GM23338 (cell line): ENCODE data around the gene PMEL. TPM values are rescaled to one million over a fixed set of nuclear protein-coding genes. Genes with fewer than 3 reads are reported as not detected.

ENCODE experiments used
- ATAC-seq: fragments of 200-7000 bp; cut with Tn5 transposase; 3 replicates; pipeline ENCODE4 v1.9.1; 2020
- DNase-seq: peaks from one replicate; pipeline ENCODE4 v3.0.0-alpha.2; 2015; ENCODE audit warnings: low spot score
- H2AFZ ChIP-seq: fragments of 200-600 bp; sonication (generic); 2 replicates; pipeline ENCODE4 v1.8.0; 2016; ENCODE audit warnings: antibody characterized with exemption, mild to moderate bottlenecking, moderate library complexity
- H3F3A ChIP-seq: fragments of 200-600 bp; sonication (generic); replicated peaks from 2 replicates; pipeline ENCODE4 v1.8.0; 2017; ENCODE audit warnings: antibody characterized with exemption, mixed run types, low read depth
- H3K27ac ChIP-seq: fragments of 200-600 bp; sonication (generic); 2 replicates; pipeline ENCODE4 v1.6.1; 2016; ENCODE audit warnings: low read depth
- H3K27me3 ChIP-seq: fragments of 200-600 bp; sonication (generic); 2 replicates; pipeline ENCODE4 v1.8.0; 2016; ENCODE audit warnings: mild to moderate bottlenecking, mixed run types, moderate library complexity; ENCODE audit not compliant: insufficient read depth
- H3K36me3 ChIP-seq: fragments of 200-600 bp; sonication (generic); 2 replicates; pipeline ENCODE4 v1.8.0; 2016; ENCODE audit warnings: mild to moderate bottlenecking; ENCODE audit not compliant: insufficient read depth
- H3K4me1 ChIP-seq: fragments of 200-600 bp; sonication (generic); 2 replicates; pipeline ENCODE4 v1.8.0; 2016; ENCODE audit warnings: mild to moderate bottlenecking, moderate library complexity; ENCODE audit not compliant: insufficient read depth
- H3K4me2 ChIP-seq: fragments of 200-600 bp; sonication (generic); 2 replicates; pipeline ENCODE4 v1.7.1; 2017; ENCODE audit warnings: mixed run types
- H3K4me3 ChIP-seq: fragments of 200-600 bp; sonication (generic); 2 replicates; pipeline ENCODE4 v1.6.1; 2016; ENCODE audit warnings: mixed run types
- H3K79me2 ChIP-seq: fragments of 200-600 bp; sonication (generic); replicated peaks from 2 replicates; pipeline ENCODE4 v1.8.0; 2017; ENCODE audit warnings: mild to moderate bottlenecking; ENCODE audit not compliant: insufficient read depth
- H3K9me2 ChIP-seq: fragments of 200-600 bp; sonication (generic); 2 replicates; pipeline ENCODE4 v1.8.0; 2017; ENCODE audit not compliant: insufficient read depth
- H4K20me1 ChIP-seq: fragments of 200-600 bp; sonication (generic); replicated peaks from 2 replicates; pipeline ENCODE4 v1.8.0; 2017; ENCODE audit warnings: mild to moderate bottlenecking; ENCODE audit not compliant: insufficient read depth
- H3K27ac Mint-ChIP-seq: 2 replicates; pipeline ENCODE4 v1.8.0; 2020; ENCODE audit warnings: inconsistent platforms, mild to moderate bottlenecking, moderate library complexity, mixed read lengths
- H3K27me3 Mint-ChIP-seq: 3 replicates; pipeline ENCODE4 v1.8.0; 2022; ENCODE audit warnings: low read depth, mild to moderate bottlenecking, moderate library complexity, mixed read lengths, inconsistent platforms; ENCODE audit not compliant: insufficient read depth, poor library complexity
- H3K36me3 Mint-ChIP-seq: 3 replicates; pipeline ENCODE4 v1.8.0; 2021; ENCODE audit warnings: low read depth, mild to moderate bottlenecking, inconsistent platforms, moderate library complexity, mixed read lengths
- H3K4me1 Mint-ChIP-seq: 3 replicates; pipeline ENCODE4 v1.8.0; 2020; ENCODE audit warnings: mild to moderate bottlenecking, inconsistent platforms, mixed read lengths
- H3K4me3 Mint-ChIP-seq: 3 replicates; pipeline ENCODE4 v1.8.0; 2021; ENCODE audit warnings: moderate library complexity, mild to moderate bottlenecking, inconsistent platforms, mixed read lengths
- H3K9me3 Mint-ChIP-seq: 3 replicates; pipeline ENCODE4 v1.8.0; 2020; ENCODE audit warnings: moderate library complexity, mild to moderate bottlenecking, inconsistent platforms, mixed read lengths
- ETS1 ChIP-seq: IDR thresholded peaks from 2 replicates; pipeline ENCODE4 v1.6.1; 2016; ENCODE audit warnings: antibody characterized with exemption
- EZH2 ChIP-seq: fragments of 200-600 bp; sonication (generic); IDR thresholded peaks from one replicate; pipeline ENCODE4 v1.8.0; 2017; ENCODE audit warnings: antibody characterized with exemption, mild to moderate bottlenecking, low read depth; ENCODE audit not compliant: unreplicated experiment
- JUNB ChIP-seq: IDR thresholded peaks from one replicate; pipeline ENCODE4 v1.6.1; 2016; ENCODE audit warnings: antibody characterized with exemption; ENCODE audit not compliant: unreplicated experiment
- NANOG ChIP-seq: IDR thresholded peaks from 2 replicates; pipeline ENCODE4 v1.6.1; 2016; ENCODE audit warnings: antibody characterized with exemption, borderline replicate concordance
- POLR2AphosphoS5 ChIP-seq: IDR thresholded peaks from 2 replicates; pipeline ENCODE4 v1.6.1; 2016; ENCODE audit warnings: antibody characterized with exemption, low read depth
- REST ChIP-seq: IDR thresholded peaks from one replicate; pipeline ENCODE4 v1.6.1; 2018; ENCODE audit warnings: antibody characterized with exemption; ENCODE audit not compliant: unreplicated experiment
- STAT1 ChIP-seq: IDR thresholded peaks from one replicate; pipeline ENCODE4 v1.6.1; 2016; ENCODE audit warnings: antibody characterized with exemption; ENCODE audit not compliant: unreplicated experiment
- ZNF331 ChIP-seq: fragments of 250-450 bp; sonication (Bioruptor Pico); IDR thresholded peaks from 2 replicates; pipeline ENCODE4 v1.5.0; 2020; ENCODE audit warnings: low read depth, mild to moderate bottlenecking, moderate library complexity
- ZNF462 ChIP-seq: fragments of 250-450 bp; sonication (Bioruptor Pico); IDR thresholded peaks from 2 replicates; pipeline ENCODE4 v1.5.0; 2020; ENCODE audit warnings: mild to moderate bottlenecking, moderate library complexity
- polyA plus RNA-seq: library from polyadenylated mRNA; unstranded; fragments of >200 nt; fragmentation: Nextera tagmentation; extraction: Ambion mirVana; gene quantifications from 2 replicates; pipeline ENCODE4 v1.2.1, GENCODE V29; 2016
- total RNA-seq: library from RNA; depleted of rRNA; stranded (reverse); fragments of >200 nt; shearing (Covaris generic); gene quantifications from 2 replicates; pipeline ENCODE4 v1.2.3, GENCODE V29; 2014

The PMEL gene
- total and polyA plus RNA-seq, 2 experiments from 2014 or later = 68.1 to 108 TPM

GRCh38 chr12:55934773-55935172 is 31.1 kb downstream of the PMEL start:
- no peak for TF ChIP-seq EZH2
- no peak for TF ChIP-seq POLR2AphosphoS5
- no peaks in the 10 kb centered on the region for H3F3A ChIP-seq
- no peaks in the 10 kb centered on the region for H4K20me1 ChIP-seq
- Mint-ChIP-seq H3K27ac (no peak overlapping the region), H3K9me3 (no peaks in the 10 kb centered on the region), H3K36me3 (no peaks in the 10 kb centered on the region; the same call in 2 of the 3 replicates), H3K27me3 (peaks cover 31% of the 10 kb centered on the region), H3K4me3 (no peak overlapping the region), H3K4me1 (peaks cover 23% of the 10 kb centered on the region)
- DNase-seq (no peak), ATAC-seq (no peak)
- H3K4me2 ChIP-seq = no peak overlapping the region
- H3K27me3 ChIP-seq = peaks cover 43% of the 10 kb centered on the region
- no peaks in the 10 kb centered on the region for H3K79me2 ChIP-seq
- no peaks in the 10 kb centered on the region for H3K9me2 ChIP-seq
- no peak overlapping the region for H3K27ac ChIP-seq
- no peak overlapping the region for H2AFZ ChIP-seq
- H3K4me3 ChIP-seq = no peak overlapping the region
- no peaks in the 10 kb centered on the region for H3K36me3 ChIP-seq
- H3K4me1 ChIP-seq = peaks cover 31% of the 10 kb centered on the region

GRCh38 chr12:55933799-55934742 is 31.8 kb downstream of the PMEL start:
- H3K4me1 Mint-ChIP-seq = peaks cover 28% of the 10 kb centered on the region
- ATAC-seq (no peak), DNase-seq (no peak)
- Histone ChIP-seq H3K27ac (no peak overlapping the region), H3K36me3 (no peaks in the 10 kb centered on the region), H3K4me2 (no peak overlapping the region), H3F3A (no peaks in the 10 kb centered on the region), H3K4me1 (peaks cover 35% of the 10 kb centered on the region), H3K27me3 (peaks cover 43% of the 10 kb centered on the region), H3K4me3 (no peak overlapping the region), H3K9me2 (no peaks in the 10 kb centered on the region), H4K20me1 (no peaks in the 10 kb centered on the region), H2AFZ (no peak overlapping the region), H3K79me2 (no peaks in the 10 kb centered on the region)
- H3K9me3 Mint-ChIP-seq = no peaks in the 10 kb centered on the region
- no peak overlapping the region for H3K27ac Mint-ChIP-seq
- no peak overlapping the region for H3K4me3 Mint-ChIP-seq
- H3K27me3 Mint-ChIP-seq = peaks cover 27% of the 10 kb centered on the region
- H3K36me3 Mint-ChIP-seq = no peaks in the 10 kb centered on the region; the same call in 2 of the 3 replicates
- TF ChIP-seq JUNB (no peak), NANOG (no peak), REST (no peak), ZNF462 (no peak), EZH2 (no peak), POLR2AphosphoS5 (no peak), ETS1 (no peak), STAT1 (no peak), ZNF331 (CRISPR knock-in tag) (no peak)
